Measurements from ENCODE around the gene CNOT10.

Gene CNOT10

DNA sequence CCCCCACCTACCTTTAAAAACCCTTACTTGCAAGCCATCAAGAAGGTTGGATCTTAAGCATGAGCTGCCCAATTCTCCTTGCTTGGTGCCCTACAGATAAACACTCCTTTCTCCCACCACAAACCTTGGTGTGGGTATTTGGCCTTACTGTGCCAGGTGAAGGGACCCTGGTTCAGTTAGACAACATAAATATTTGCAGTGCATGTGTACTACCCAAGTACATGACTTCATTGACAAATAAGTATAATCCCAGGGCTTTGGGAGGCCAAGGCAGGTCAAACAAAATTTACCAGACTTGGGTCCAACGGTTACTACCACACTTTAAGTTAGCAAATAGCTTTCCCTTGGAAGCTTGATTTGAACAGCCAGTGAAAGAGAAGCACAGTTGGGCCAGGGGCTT is 9.3 kb upstream of the CNOT10 start:
- no peak overlapping the region for H3K18ac ChIP-seq (ENCODE audit: low read depth in 1 of 2, low read length in 2 of 2)
- H4K91ac ChIP-seq (ENCODE audit: low read length), result no peak overlapping the region
- peaks cover 4 to 7% of the 10 kb centered on the region in 2 experiments for H3K27me3 ChIP-seq (ENCODE audit: control insufficient read depth in 1 of 2, insufficient read depth in 1 of 2, low read length in 2 of 2)
- no peaks in the 10 kb centered on the region for H3K36me3 ChIP-seq (ENCODE audit: control insufficient read depth in 1 of 2, insufficient read depth in 2 of 2, low read depth in 1 of 2, low read length in 2 of 2)
- WGBS, result no CpG with 5 or more reads among the region's 1 CpG
- DNase-seq, result no peak
- H3K79me1 ChIP-seq (replicated peaks; ENCODE audit: low read length, poor library complexity, severe bottlenecking), result no peaks in the 10 kb centered on the region
- H3K23ac ChIP-seq (ENCODE audit: low read length in 2 of 2), result no peak overlapping the region
- H2BK120ac ChIP-seq (ENCODE audit: low read depth, low read length), result no peak overlapping the region
- H2BK15ac ChIP-seq (ENCODE audit: low read depth, poor library complexity, severe bottlenecking), result no peak overlapping the region
- H3K9me3 ChIP-seq (ENCODE audit: control insufficient read depth, low read length), result no peaks in the 10 kb centered on the region
- no peak overlapping the region for H3K4me2 ChIP-seq (ENCODE audit: low read length, poor library complexity, severe bottlenecking)
- H3K14ac ChIP-seq (ENCODE audit: low read length in 2 of 2), result no peak overlapping the region
- H3K4me1 ChIP-seq (ENCODE audit: control insufficient read depth, insufficient read depth, low read depth, low read length), result no peaks in the 10 kb centered on the region
- H3K4ac ChIP-seq (ENCODE audit: low read depth in 1 of 2, low read length in 2 of 2), result no peak overlapping the region
- no peak overlapping the region for H3K9ac ChIP-seq (ENCODE audit: low read length)
- H2AFZ ChIP-seq (ENCODE audit: low read depth, low read length), result no peak overlapping the region
- no peak overlapping the region for H2AK5ac ChIP-seq (ENCODE audit: low read length, severe bottlenecking)
- no peak overlapping the region for H3K27ac ChIP-seq (ENCODE audit: low read length, poor library complexity, severe bottlenecking)
- no peak overlapping the region for H2BK12ac ChIP-seq (ENCODE audit: low read length in 2 of 2)
- H2BK5ac ChIP-seq (ENCODE audit: low read depth, low read length, poor library complexity, severe bottlenecking), result no peak overlapping the region
- no peak overlapping the region for H3K4me3 ChIP-seq (ENCODE audit: insufficient read depth in 1 of 2, low read depth in 1 of 2, low read length in 2 of 2)
- H4K8ac ChIP-seq (ENCODE audit: low read length), result no peak overlapping the region

DNA sequence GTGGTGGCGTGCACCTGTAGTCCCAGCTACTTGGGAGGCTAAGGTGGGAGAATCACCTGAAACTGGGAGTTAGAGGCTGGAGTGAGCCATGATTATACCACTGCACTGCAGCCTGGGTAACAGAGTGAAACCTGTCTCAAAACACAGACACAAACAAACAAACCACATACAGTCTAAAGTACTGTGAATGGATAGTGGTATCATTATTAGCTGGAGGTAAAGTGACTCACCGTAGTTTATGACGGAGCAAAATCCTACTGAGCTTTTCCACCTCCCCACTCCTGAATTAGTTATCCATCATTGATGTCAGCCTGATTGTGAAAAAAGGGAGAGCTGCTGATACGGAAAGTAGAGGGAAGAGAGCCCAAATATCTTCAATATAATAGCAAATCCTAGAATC is 3.2 kb upstream of the CNOT10 start:
- no peak overlapping the region for H4K8ac ChIP-seq (ENCODE audit: low read length)
- WGBS, result no CpG with 5 or more reads among the region's 4 CpGs
- peak; percentile 38 for DNase-seq

DNA sequence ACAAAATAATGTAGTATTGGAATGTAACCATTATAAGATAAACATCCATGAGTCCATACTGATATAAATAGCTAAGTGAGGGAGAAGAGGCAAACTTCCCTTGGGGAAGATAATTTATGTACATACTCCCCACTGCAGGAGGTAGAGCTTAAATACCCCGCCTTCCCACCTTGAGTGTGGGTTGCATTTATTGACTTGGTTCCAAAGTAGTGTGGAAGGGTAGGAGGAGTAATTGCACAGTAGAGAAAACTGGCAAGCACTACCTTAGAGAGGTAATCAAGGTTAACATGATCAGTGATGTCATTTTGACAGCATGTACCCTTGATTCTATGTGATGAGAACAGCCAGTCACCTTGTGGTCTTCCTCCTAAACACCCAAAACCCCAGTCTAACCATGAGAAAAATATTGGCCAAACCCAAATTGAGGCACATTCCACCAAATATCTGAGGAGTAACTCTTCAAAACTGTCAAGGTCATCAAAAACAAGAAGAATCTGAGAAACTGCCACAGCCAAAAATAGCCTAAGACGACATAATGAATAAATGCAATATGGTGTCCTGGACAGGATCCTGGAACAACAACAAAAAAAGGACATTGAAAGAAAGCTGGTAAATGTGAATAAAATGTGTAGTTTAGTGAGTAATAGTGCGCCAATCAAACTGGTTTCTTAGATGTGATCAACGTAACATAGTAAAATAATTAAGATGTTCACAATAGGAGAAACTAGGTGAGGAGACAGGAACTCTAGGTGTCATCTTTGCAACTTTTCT is 774 bp upstream of the CNOT10 start:
- no peaks in the 10 kb centered on the region for H3K27me3 ChIP-seq (ENCODE audit: control insufficient read depth in 1 of 2, insufficient read depth in 1 of 2, low read length in 2 of 2)
- peaks cover 0 to 4% of the 10 kb centered on the region in 2 experiments for H3K36me3 ChIP-seq (ENCODE audit: control insufficient read depth in 1 of 2, insufficient read depth in 2 of 2, low read depth in 1 of 2, low read length in 2 of 2)
- H3K18ac ChIP-seq (ENCODE audit: low read depth in 1 of 2, low read length in 2 of 2), result no peak overlapping the region
- no peak overlapping the region for H2AFZ ChIP-seq (ENCODE audit: low read depth, low read length)
- H3K27ac ChIP-seq (ENCODE audit: low read length, poor library complexity, severe bottlenecking), result no peak overlapping the region
- H2BK15ac ChIP-seq (ENCODE audit: low read depth, poor library complexity, severe bottlenecking), result no peak overlapping the region
- H3K79me1 ChIP-seq (replicated peaks; ENCODE audit: low read length, poor library complexity, severe bottlenecking), result peaks cover 2% of the 10 kb centered on the region
- no peaks in the 10 kb centered on the region for H3K4me1 ChIP-seq (ENCODE audit: control insufficient read depth, insufficient read depth, low read depth, low read length)
- WGBS, result 63% methylated on average over 4 of the region's 4 CpGs
- no peaks in the 10 kb centered on the region for H3K9me3 ChIP-seq (ENCODE audit: control insufficient read depth, low read length)
- no peak overlapping the region for H2BK5ac ChIP-seq (ENCODE audit: low read depth, low read length, poor library complexity, severe bottlenecking)
- peak overlapping the region; percentile 70 for H3K4me2 ChIP-seq (ENCODE audit: low read length, poor library complexity, severe bottlenecking)
- H3K4me3 ChIP-seq (ENCODE audit: insufficient read depth in 1 of 2, low read depth in 1 of 2, low read length in 2 of 2), result peak overlapping the region in 1 of 2 experiments; percentile 95
- H2BK12ac ChIP-seq (ENCODE audit: low read length in 2 of 2), result no peak overlapping the region
- no peak for DNase-seq
- no peak overlapping the region for H2BK120ac ChIP-seq (ENCODE audit: low read depth, low read length)
- peak overlapping the region; percentile 95 for H3K9ac ChIP-seq (ENCODE audit: low read length)
- no peak overlapping the region for H2AK5ac ChIP-seq (ENCODE audit: low read length, severe bottlenecking)
- no peak overlapping the region for H4K8ac ChIP-seq (ENCODE audit: low read length)
- no peak overlapping the region for H4K91ac ChIP-seq (ENCODE audit: low read length)
- no peak overlapping the region for H3K14ac ChIP-seq (ENCODE audit: low read length in 2 of 2)
- no peak overlapping the region for H3K23ac ChIP-seq (ENCODE audit: low read length in 2 of 2)
- no peak overlapping the region for H3K4ac ChIP-seq (ENCODE audit: low read depth in 1 of 2, low read length in 2 of 2)

More for the DNA sequence above, 3.2 kb upstream of the CNOT10 start:
- no peaks in the 10 kb centered on the region for H3K4me1 ChIP-seq (ENCODE audit: control insufficient read depth, insufficient read depth, low read depth, low read length)
- H3K9ac ChIP-seq (ENCODE audit: low read length), result no peak overlapping the region
- no peak overlapping the region for H3K23ac ChIP-seq (ENCODE audit: low read length in 2 of 2)
- no peak overlapping the region for H2BK15ac ChIP-seq (ENCODE audit: low read depth, poor library complexity, severe bottlenecking)
- H4K91ac ChIP-seq (ENCODE audit: low read length), result no peak overlapping the region
- no peak overlapping the region for H3K18ac ChIP-seq (ENCODE audit: low read depth in 1 of 2, low read length in 2 of 2)
- H3K4me2 ChIP-seq (ENCODE audit: low read length, poor library complexity, severe bottlenecking), result no peak overlapping the region
- H3K79me1 ChIP-seq (replicated peaks; ENCODE audit: low read length, poor library complexity, severe bottlenecking), result no peaks in the 10 kb centered on the region
- no peak overlapping the region for H2AFZ ChIP-seq (ENCODE audit: low read depth, low read length)
- H2BK120ac ChIP-seq (ENCODE audit: low read depth, low read length), result no peak overlapping the region
- no peak overlapping the region for H2AK5ac ChIP-seq (ENCODE audit: low read length, severe bottlenecking)
- no peaks in the 10 kb centered on the region for H3K9me3 ChIP-seq (ENCODE audit: control insufficient read depth, low read length)
- H3K4me3 ChIP-seq (ENCODE audit: insufficient read depth in 1 of 2, low read depth in 1 of 2, low read length in 2 of 2), result no peak overlapping the region
- H3K36me3 ChIP-seq (ENCODE audit: control insufficient read depth in 1 of 2, insufficient read depth in 2 of 2, low read depth in 1 of 2, low read length in 2 of 2), result no peaks in the 10 kb centered on the region
- H3K14ac ChIP-seq (ENCODE audit: low read length in 2 of 2), result no peak overlapping the region
- no peak overlapping the region for H2BK5ac ChIP-seq (ENCODE audit: low read depth, low read length, poor library complexity, severe bottlenecking)
- no peak overlapping the region for H3K27ac ChIP-seq (ENCODE audit: low read length, poor library complexity, severe bottlenecking)
- H2BK12ac ChIP-seq (ENCODE audit: low read length in 2 of 2), result no peak overlapping the region
- no peak overlapping the region for H3K4ac ChIP-seq (ENCODE audit: low read depth in 1 of 2, low read length in 2 of 2)
- H3K27me3 ChIP-seq (ENCODE audit: control insufficient read depth in 1 of 2, insufficient read depth in 1 of 2, low read length in 2 of 2), result no peaks in the 10 kb centered on the region

DNA sequence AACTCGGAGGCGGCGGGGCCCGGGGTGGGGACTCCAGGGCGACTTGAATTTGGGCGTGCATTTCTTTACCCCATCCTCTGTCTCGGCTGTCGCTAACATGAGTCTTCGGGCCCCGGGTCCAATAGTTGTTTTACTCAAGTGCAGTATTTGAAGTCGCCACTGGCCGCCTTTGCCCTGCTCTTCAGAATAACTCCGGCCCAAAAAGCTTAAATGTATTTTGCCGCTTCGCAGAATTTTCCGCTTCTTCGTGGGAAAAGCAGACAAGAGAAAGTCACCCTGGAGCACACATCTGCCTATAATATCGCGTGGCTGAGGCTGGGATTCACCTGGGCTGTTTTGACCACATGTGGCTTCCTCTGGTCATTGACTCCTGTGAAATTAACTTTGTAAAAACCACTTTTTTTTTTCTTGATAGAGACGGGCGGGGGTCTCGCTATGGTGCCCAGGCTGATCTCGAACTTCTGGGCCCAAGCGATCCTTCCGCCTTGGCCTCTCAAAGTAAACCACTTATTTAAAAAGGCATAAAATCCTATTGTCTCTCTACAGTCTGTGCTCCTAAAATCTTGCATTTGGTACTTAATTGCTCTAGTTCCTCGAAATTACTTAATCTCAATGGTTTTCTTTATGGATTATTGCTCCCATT is 676 bp downstream of the CNOT10 start:
- Histone ChIP-seq H2AFZ (ENCODE audit: low read depth, low read length) (peak overlapping the region; percentile 66), H3K4me3 (ENCODE audit: insufficient read depth in 1 of 2, low read depth in 1 of 2, low read length in 2 of 2) (peak overlapping the region; percentile 84 to 95), H3K27me3 (ENCODE audit: control insufficient read depth in 1 of 2, insufficient read depth in 1 of 2, low read length in 2 of 2) (no peaks in the 10 kb centered on the region), H3K9ac (ENCODE audit: low read length) (peak overlapping the region; percentile 95), H2BK12ac (ENCODE audit: low read length in 2 of 2) (no peak overlapping the region), H2AK5ac (ENCODE audit: low read length, severe bottlenecking) (no peak overlapping the region), H3K18ac (ENCODE audit: low read depth in 1 of 2, low read length in 2 of 2) (peak overlapping the region in 1 of 2 experiments; percentile 48), H3K79me1 (replicated peaks; ENCODE audit: low read length, poor library complexity, severe bottlenecking) (peaks cover 11% of the 10 kb centered on the region), H4K91ac (ENCODE audit: low read length) (peak overlapping the region; percentile 74), H3K4me1 (ENCODE audit: control insufficient read depth, insufficient read depth, low read depth, low read length) (no peaks in the 10 kb centered on the region), H2BK15ac (ENCODE audit: low read depth, poor library complexity, severe bottlenecking) (no peak overlapping the region), H3K4ac (ENCODE audit: low read depth in 1 of 2, low read length in 2 of 2) (peak overlapping the region in 1 of 2 experiments; percentile 65), H3K36me3 (ENCODE audit: control insufficient read depth in 1 of 2, insufficient read depth in 2 of 2, low read depth in 1 of 2, low read length in 2 of 2) (peaks cover 0 to 4% of the 10 kb centered on the region in 2 experiments), H3K23ac (ENCODE audit: low read length in 2 of 2) (no peak overlapping the region), H4K8ac (ENCODE audit: low read length) (peak overlapping the region; percentile 73), H3K14ac (ENCODE audit: low read length in 2 of 2) (no peak overlapping the region), H3K4me2 (ENCODE audit: low read length, poor library complexity, severe bottlenecking) (peak overlapping the region; percentile 69), H3K9me3 (ENCODE audit: control insufficient read depth, low read length) (no peaks in the 10 kb centered on the region), H2BK5ac (ENCODE audit: low read depth, low read length, poor library complexity, severe bottlenecking) (peak overlapping the region; percentile 21), H3K27ac (ENCODE audit: low read length, poor library complexity, severe bottlenecking) (no peak overlapping the region), H2BK120ac (ENCODE audit: low read depth, low read length) (peak overlapping the region; percentile 42)
- WGBS, result 11% methylated on average over 26 of the region's 26 CpGs
- DNase-seq, result no peak
